ENCODE data around the gene ZNF699.
"Not testable (repeated sequence)": the region's sequence is repeated elsewhere in the genome, so short reads cannot be mapped to it uniquely, and the experiment has no call there.

The ZNF699 gene

GRCh38 chr19:9289231-9289884 is 20.3 kb downstream of the ZNF699 start:
- TF ChIP-seq, protein P1, sequence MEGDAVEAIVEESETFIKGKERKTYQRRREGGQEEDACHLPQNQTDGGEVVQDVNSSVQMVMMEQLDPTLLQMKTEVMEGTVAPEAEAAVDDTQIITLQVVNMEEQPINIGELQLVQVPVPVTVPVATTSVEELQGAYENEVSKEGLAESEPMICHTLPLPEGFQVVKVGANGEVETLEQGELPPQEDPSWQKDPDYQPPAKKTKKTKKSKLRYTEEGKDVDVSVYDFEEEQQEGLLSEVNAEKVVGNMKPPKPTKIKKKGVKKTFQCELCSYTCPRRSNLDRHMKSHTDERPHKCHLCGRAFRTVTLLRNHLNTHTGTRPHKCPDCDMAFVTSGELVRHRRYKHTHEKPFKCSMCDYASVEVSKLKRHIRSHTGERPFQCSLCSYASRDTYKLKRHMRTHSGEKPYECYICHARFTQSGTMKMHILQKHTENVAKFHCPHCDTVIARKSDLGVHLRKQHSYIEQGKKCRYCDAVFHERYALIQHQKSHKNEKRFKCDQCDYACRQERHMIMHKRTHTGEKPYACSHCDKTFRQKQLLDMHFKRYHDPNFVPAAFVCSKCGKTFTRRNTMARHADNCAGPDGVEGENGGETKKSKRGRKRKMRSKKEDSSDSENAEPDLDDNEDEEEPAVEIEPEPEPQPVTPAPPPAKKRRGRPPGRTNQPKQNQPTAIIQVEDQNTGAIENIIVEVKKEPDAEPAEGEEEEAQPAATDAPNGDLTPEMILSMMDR (IDR thresholded peaks at IDR 0.05; ENCODE audit: insufficient read depth, low read depth, low read length, missing control alignments) = no peak
- no peak for DNase-seq (ENCODE audit: low read depth)
- H3K4me3 ChIP-seq (ENCODE audit: low read depth, low read length) = no peak overlapping the region

GRCh38 chr19:9283485-9283884 is 26.2 kb downstream of the ZNF699 start:
- H3K4me3 ChIP-seq (ENCODE audit: low read depth, low read length) = not testable (repeated sequence)

DNA sequence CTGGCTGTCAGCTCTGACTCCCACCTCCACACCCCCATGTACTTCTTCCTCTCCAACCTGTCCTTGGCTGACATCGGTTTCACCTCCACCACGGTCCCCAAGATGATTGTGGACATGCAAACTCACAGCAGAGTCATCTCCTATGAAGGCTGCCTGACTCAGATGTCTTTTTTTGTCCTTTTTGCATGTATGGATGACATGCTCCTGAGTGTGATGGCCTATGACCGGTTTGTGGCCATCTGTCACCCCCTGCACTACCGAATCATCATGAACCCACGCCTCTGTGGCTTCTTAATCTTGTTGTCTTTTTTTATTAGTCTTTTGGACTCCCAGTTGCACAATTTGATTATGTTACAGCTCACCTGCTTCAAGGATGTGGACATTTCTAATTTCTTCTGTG is 58.4 kb downstream of the ZNF699 start:
- TF ChIP-seq, protein P1 (IDR thresholded peaks at IDR 0.05; ENCODE audit: insufficient read depth, low read depth, low read length, missing control alignments) = no peak
- no peak for DNase-seq (ENCODE audit: low read depth)
- H3K4me3 ChIP-seq (ENCODE audit: low read depth, low read length) = no peak overlapping the region

More at GRCh38 chr19:9283485-9283884, 26.2 kb downstream of the ZNF699 start:
- not testable (repeated sequence) for DNase-seq (ENCODE audit: low read depth)

GRCh38 chr19:9250630-9251029 is 59.0 kb downstream of the ZNF699 start, which contains the start of gene OR7E24:
TSS of gene OR7E24 (plus strand) at chr19:9250930. CDS start at chr19:9251044, 114 bp downstream.
- H3K4me3 ChIP-seq (ENCODE audit: low read depth, low read length) = no peak within 1 kb of the TSS
- TF ChIP-seq, protein P1 (IDR thresholded peaks at IDR 0.05; ENCODE audit: insufficient read depth, low read depth, low read length, missing control alignments) = no peak
- no peak for DNase-seq (ENCODE audit: low read depth)
